ENCODE results near the gene SYPL1. TPM values are rescaled to one million over a fixed set of nuclear protein-coding genes. Genes with fewer than 3 reads are reported as not detected.

Gene SYPL1
- total RNA-seq, 4 donors from 2014 or later = 119 to 165 (median 132) TPM

- Histone ChIP-seq H3K4me3 (replicated peaks in 1 of 3) (no peak overlapping the region), H3K27ac (no peak overlapping the region), H3K9me3 (no peaks in the 10 kb centered on the region), H3K36me3 (peaks cover 8 to 18% of the 10 kb centered on the region in 2 donors), H3K4me1 (peaks cover 25 to 34% of the 10 kb centered on the region in 2 donors), H3K27me3 (no peaks in the 10 kb centered on the region)
- no peak for TF ChIP-seq POLR2A (IDR thresholded peaks at IDR 0.05)
- TF ChIP-seq CTCF (IDR thresholded peaks at IDR 0.05) = no peak
- no peak for DNase-seq
- intact Hi-C loops (cut with DNase I) = no loop called here
Observed at GRCh38 chr7:106098889-106099288, 13.2 kb downstream of the SYPL1 start.

- Histone ChIP-seq H3K4me1 (peaks cover 3 to 17% of the 10 kb centered on the region in 2 donors), H3K9me3 (no peaks in the 10 kb centered on the region), H3K27ac (no peak overlapping the region), H3K27me3 (no peaks in the 10 kb centered on the region), H3K4me3 (replicated peaks in 1 of 3) (no peak overlapping the region), H3K36me3 (peaks cover 18 to 36% of the 10 kb centered on the region in 2 donors)
- intact Hi-C loops (cut with DNase I) = no loop called here
- TF ChIP-seq POLR2A (IDR thresholded peaks at IDR 0.05) (no peak), CTCF (IDR thresholded peaks at IDR 0.05) (no peak)
- 90 to 92% methylated on average over 1 of the region's 1 CpG for WGBS, 2 donors
- no peak for DNase-seq
Observed at GRCh38 chr7:106095634-106096033, 16.5 kb downstream of the SYPL1 start.

- Histone ChIP-seq H3K9me3 (no peaks in the 10 kb centered on the region), H3K27ac (no peak overlapping the region), H3K36me3 (peaks cover 22 to 40% of the 10 kb centered on the region in 2 donors), H3K4me3 (replicated peaks in 1 of 3) (no peak overlapping the region), H3K4me1 (peaks cover 0 to 9% of the 10 kb centered on the region in 2 donors), H3K27me3 (no peaks in the 10 kb centered on the region)
- 91 to 96% methylated on average over 3 of the region's 3 CpGs for WGBS, 2 donors
- intact Hi-C loops (cut with DNase I) = no loop called here
- no peak for DNase-seq
- TF ChIP-seq CTCF (IDR thresholded peaks at IDR 0.05) (no peak), POLR2A (IDR thresholded peaks at IDR 0.05) (no peak)
Observed at GRCh38 chr7:106094780-106095179, 17.3 kb downstream of the SYPL1 start.

GRCh38 chr7:106092204-106092603, 19.9 kb downstream of the SYPL1 start:
- H3K27ac ChIP-seq = no peak overlapping the region
- H3K27me3 ChIP-seq = no peaks in the 10 kb centered on the region
- intact Hi-C loops (cut with DNase I) = no loop called here
- peaks cover 24 to 44% of the 10 kb centered on the region in 2 donors for H3K36me3 ChIP-seq
- TF ChIP-seq CTCF (IDR thresholded peaks at IDR 0.05) (no peak), POLR2A (IDR thresholded peaks at IDR 0.05) (no peak)
- no peak overlapping the region for H3K4me3 ChIP-seq (replicated peaks in 1 of 3)
- 92 to 94% methylated on average over 1 of the region's 1 CpG for WGBS, 2 donors
- DNase-seq = no peak
- no peaks in the 10 kb centered on the region for H3K9me3 ChIP-seq
- peaks cover 0 to 4% of the 10 kb centered on the region in 2 donors for H3K4me1 ChIP-seq

- WGBS, 2 donors = 88 to 89% methylated on average over 4 of the region's 4 CpGs
- H3K27me3 ChIP-seq = no peaks in the 10 kb centered on the region
- DNase-seq = no peak
- intact Hi-C loops (cut with DNase I) = no loop called here
- H3K4me3 ChIP-seq (replicated peaks in 1 of 3) = no peak overlapping the region
- no peaks in the 10 kb centered on the region for H3K4me1 ChIP-seq
- TF ChIP-seq CTCF (IDR thresholded peaks at IDR 0.05) (no peak), POLR2A (IDR thresholded peaks at IDR 0.05) (no peak)
- H3K36me3 ChIP-seq = peaks cover 19 to 30% of the 10 kb centered on the region in 2 donors
- H3K27ac ChIP-seq = no peak overlapping the region
- H3K9me3 ChIP-seq = no peaks in the 10 kb centered on the region
Observed at GRCh38 chr7:106089647-106090046, 22.5 kb downstream of the SYPL1 start.

Measured in thyroid gland (tissue), 4 donors.